ENCODE measurements around the gene AGMO. TPM values are rescaled to one million over a fixed set of nuclear protein-coding genes. Genes with fewer than 3 reads are reported as not detected.
A peak's percentile ranks its signal among the peaks of the same experiment; 100 is the strongest.

AGMO gene
- polyA plus RNA-seq, 1 experiment: not detected

GRCh38 chr7:15175152-15175551, 386.7 kb downstream of the AGMO start:
- no peak for DNase-seq (ENCODE audit: low read depth)
- CTCF ChIA-PET: interaction anchor here (0.6 kb wide), 1 partner anchor 80 kb away, joined by 3 read pairs; no protein-coding TSS in a partner anchor
- TF ChIP-seq, protein P1, sequence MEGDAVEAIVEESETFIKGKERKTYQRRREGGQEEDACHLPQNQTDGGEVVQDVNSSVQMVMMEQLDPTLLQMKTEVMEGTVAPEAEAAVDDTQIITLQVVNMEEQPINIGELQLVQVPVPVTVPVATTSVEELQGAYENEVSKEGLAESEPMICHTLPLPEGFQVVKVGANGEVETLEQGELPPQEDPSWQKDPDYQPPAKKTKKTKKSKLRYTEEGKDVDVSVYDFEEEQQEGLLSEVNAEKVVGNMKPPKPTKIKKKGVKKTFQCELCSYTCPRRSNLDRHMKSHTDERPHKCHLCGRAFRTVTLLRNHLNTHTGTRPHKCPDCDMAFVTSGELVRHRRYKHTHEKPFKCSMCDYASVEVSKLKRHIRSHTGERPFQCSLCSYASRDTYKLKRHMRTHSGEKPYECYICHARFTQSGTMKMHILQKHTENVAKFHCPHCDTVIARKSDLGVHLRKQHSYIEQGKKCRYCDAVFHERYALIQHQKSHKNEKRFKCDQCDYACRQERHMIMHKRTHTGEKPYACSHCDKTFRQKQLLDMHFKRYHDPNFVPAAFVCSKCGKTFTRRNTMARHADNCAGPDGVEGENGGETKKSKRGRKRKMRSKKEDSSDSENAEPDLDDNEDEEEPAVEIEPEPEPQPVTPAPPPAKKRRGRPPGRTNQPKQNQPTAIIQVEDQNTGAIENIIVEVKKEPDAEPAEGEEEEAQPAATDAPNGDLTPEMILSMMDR (IDR thresholded peaks at IDR 0.05; ENCODE audit: insufficient read depth, low read depth, low read length): no peak
- Histone ChIP-seq H3K4me3 (ENCODE audit: low read depth, low read length) (no peak overlapping the region), H3K36me3 (ENCODE audit: control insufficient read depth, insufficient read depth, low read length) (no peaks in the 10 kb centered on the region), H3K27me3 (ENCODE audit: control insufficient read depth, insufficient read depth, low read length) (no peaks in the 10 kb centered on the region)
- POLR2A ChIA-PET: no interaction called here

GRCh38 chr7:15174485-15174884, 387.3 kb downstream of the AGMO start:
- H3K27me3 ChIP-seq (ENCODE audit: control insufficient read depth, insufficient read depth, low read length): no peaks in the 10 kb centered on the region
- TF ChIP-seq, protein P1 (IDR thresholded peaks at IDR 0.05; ENCODE audit: insufficient read depth, low read depth, low read length): no peak
- H3K4me3 ChIP-seq (ENCODE audit: low read depth, low read length): no peak overlapping the region
- ChIA-PET POLR2A (no interaction called here), CTCF (interaction anchor here (0.6 kb wide), 1 partner anchor 79 kb away, joined by 3 read pairs; no protein-coding TSS in a partner anchor)
- DNase-seq (ENCODE audit: low read depth): no peak
- H3K36me3 ChIP-seq (ENCODE audit: control insufficient read depth, insufficient read depth, low read length): no peaks in the 10 kb centered on the region

- ChIA-PET CTCF (interaction anchor here (0.9 kb wide), 1 partner anchor 21 kb away, joined by 3 read pairs; no protein-coding TSS in a partner anchor), POLR2A (no interaction called here)
- no peaks in the 10 kb centered on the region for H3K27me3 ChIP-seq (ENCODE audit: control insufficient read depth, insufficient read depth, low read length)
- no peak overlapping the region for H3K4me3 ChIP-seq (ENCODE audit: low read depth, low read length)
- TF ChIP-seq, protein P1 (IDR thresholded peaks at IDR 0.05; ENCODE audit: insufficient read depth, low read depth, low read length): 0 out of 2 replicates have a peak, but pooled peaks have one; percentile 19
- peak; percentile 8 for DNase-seq (ENCODE audit: low read depth)
- H3K36me3 ChIP-seq (ENCODE audit: control insufficient read depth, insufficient read depth, low read length): no peaks in the 10 kb centered on the region
Observed at GRCh38 chr7:15168489-15168888, 393.3 kb downstream of the AGMO start.

- H3K4me3 ChIP-seq (ENCODE audit: low read depth, low read length): no peak overlapping the region
- no peak for DNase-seq (ENCODE audit: low read depth)
- ChIA-PET CTCF (interaction anchor here (0.8 to 0.9 kb wide), 2 partner anchors 19 to 22 kb away, joined by 3 to 4 read pairs; no protein-coding TSS in a partner anchor), POLR2A (no interaction called here)
- H3K27me3 ChIP-seq (ENCODE audit: control insufficient read depth, insufficient read depth, low read length): no peaks in the 10 kb centered on the region
- TF ChIP-seq, protein P1 (IDR thresholded peaks at IDR 0.05; ENCODE audit: insufficient read depth, low read depth, low read length): no peak
- H3K36me3 ChIP-seq (ENCODE audit: control insufficient read depth, insufficient read depth, low read length): no peaks in the 10 kb centered on the region
Observed at GRCh38 chr7:15167912-15168311, 393.9 kb downstream of the AGMO start.

- H3K36me3 ChIP-seq (ENCODE audit: control insufficient read depth, insufficient read depth, low read length): no peaks in the 10 kb centered on the region
- no peaks in the 10 kb centered on the region for H3K27me3 ChIP-seq (ENCODE audit: control insufficient read depth, insufficient read depth, low read length)
- TF ChIP-seq, protein P1 (IDR thresholded peaks at IDR 0.05; ENCODE audit: insufficient read depth, low read depth, low read length): no peak
- no peak for DNase-seq (ENCODE audit: low read depth)
- ChIA-PET POLR2A (no interaction called here), CTCF (no interaction called here)
- no peak overlapping the region for H3K4me3 ChIP-seq (ENCODE audit: low read depth, low read length)
Observed at GRCh38 chr7:15166620-15167019, 395.2 kb downstream of the AGMO start.
